ENCODE measurements around the gene IFNGR1. TPM values are rescaled to one million over a fixed set of nuclear protein-coding genes. Genes with fewer than 3 reads are reported as not detected.
"Not testable (repeated sequence)": the region's sequence is repeated elsewhere in the genome, so short reads cannot be mapped to it uniquely, and the experiment has no call there.

The IFNGR1 gene
- total RNA-seq = 162 TPM

- Histone ChIP-seq H3K9me3 (ENCODE audit: low read depth, low read length) (no peaks in the 10 kb centered on the region), H3K4me1 (ENCODE audit: insufficient read depth, low read length) (peaks cover 82% of the 10 kb centered on the region), H3K27me3 (ENCODE audit: insufficient read depth, low read length) (no peaks in the 10 kb centered on the region), H3K4me3 (ENCODE audit: low read length) (peak within 1 kb of the TSS; percentile 93)
Measured at GRCh38 chr6:137218917-137219663, at the start of gene IFNGR1. IFNGR1 (minus strand) TSS chr6:137219385; CDS start chr6:137219327, 58 bp downstream.

GRCh38 chr6:137268911-137269310 lies 49.7 kb upstream of the IFNGR1 start:
- Histone ChIP-seq H3K9me3 (ENCODE audit: low read depth, low read length) (no peaks in the 10 kb centered on the region), H3K4me1 (ENCODE audit: insufficient read depth, low read length) (peaks cover 4% of the 10 kb centered on the region), H3K4me3 (ENCODE audit: low read length) (no peak overlapping the region), H3K27me3 (ENCODE audit: insufficient read depth, low read length) (no peaks in the 10 kb centered on the region)

GRCh38 chr6:137266309-137266586 lies 47.1 kb upstream of the IFNGR1 start:
- Histone ChIP-seq H3K27me3 (ENCODE audit: insufficient read depth, low read length) (no peaks in the 10 kb centered on the region), H3K9me3 (ENCODE audit: low read depth, low read length) (no peaks in the 10 kb centered on the region), H3K4me1 (ENCODE audit: insufficient read depth, low read length) (peaks cover 6% of the 10 kb centered on the region), H3K4me3 (ENCODE audit: low read length) (no peak overlapping the region)

- Histone ChIP-seq H3K4me1 (ENCODE audit: insufficient read depth, low read length) (peaks cover 6% of the 10 kb centered on the region), H3K9me3 (ENCODE audit: low read depth, low read length) (no peaks in the 10 kb centered on the region), H3K27me3 (ENCODE audit: insufficient read depth, low read length) (no peaks in the 10 kb centered on the region), H3K4me3 (ENCODE audit: low read length) (no peak overlapping the region)
Measured at GRCh38 chr6:137265561-137266308, 46.5 kb upstream of the IFNGR1 start.

- H3K27me3 ChIP-seq (ENCODE audit: insufficient read depth, low read length) = no peaks in the 10 kb centered on the region
- no peak overlapping the region for H3K4me3 ChIP-seq (ENCODE audit: low read length)
- no peaks in the 10 kb centered on the region for H3K9me3 ChIP-seq (ENCODE audit: low read depth, low read length)
- H3K4me1 ChIP-seq (ENCODE audit: insufficient read depth, low read length) = peaks cover 5% of the 10 kb centered on the region
Measured at GRCh38 chr6:137264311-137265075, 45.3 kb upstream of the IFNGR1 start.

- peaks cover 16% of the 10 kb centered on the region for H3K4me1 ChIP-seq (ENCODE audit: insufficient read depth, low read length)
- H3K9me3 ChIP-seq (ENCODE audit: low read depth, low read length) = no peaks in the 10 kb centered on the region
- H3K27me3 ChIP-seq (ENCODE audit: insufficient read depth, low read length) = no peaks in the 10 kb centered on the region
- H3K4me3 ChIP-seq (ENCODE audit: low read length) = no peak overlapping the region
Measured at GRCh38 chr6:137261761-137262160, 42.6 kb upstream of the IFNGR1 start.

GRCh38 chr6:137261361-137261760 lies 42.2 kb upstream of the IFNGR1 start:
- Histone ChIP-seq H3K4me3 (ENCODE audit: low read length) (no peak overlapping the region), H3K4me1 (ENCODE audit: insufficient read depth, low read length) (peaks cover 16% of the 10 kb centered on the region), H3K27me3 (ENCODE audit: insufficient read depth, low read length) (no peaks in the 10 kb centered on the region), H3K9me3 (ENCODE audit: low read depth, low read length) (no peaks in the 10 kb centered on the region)

- H3K9me3 ChIP-seq (ENCODE audit: low read depth, low read length) = peaks cover 9% of the 10 kb centered on the region
- peaks cover 16% of the 10 kb centered on the region for H3K4me1 ChIP-seq (ENCODE audit: insufficient read depth, low read length)
- H3K4me3 ChIP-seq (ENCODE audit: low read length) = no peak overlapping the region
- no peaks in the 10 kb centered on the region for H3K27me3 ChIP-seq (ENCODE audit: insufficient read depth, low read length)
Measured at GRCh38 chr6:137260217-137260616, 41.0 kb upstream of the IFNGR1 start.

GRCh38 chr6:137259349-137259748 lies 40.2 kb upstream of the IFNGR1 start:
- H3K9me3 ChIP-seq (ENCODE audit: low read depth, low read length) = peaks cover 17% of the 10 kb centered on the region
- no peaks in the 10 kb centered on the region for H3K27me3 ChIP-seq (ENCODE audit: insufficient read depth, low read length)
- H3K4me1 ChIP-seq (ENCODE audit: insufficient read depth, low read length) = peaks cover 16% of the 10 kb centered on the region
- H3K4me3 ChIP-seq (ENCODE audit: low read length) = no peak overlapping the region

GRCh38 chr6:137258170-137258569 lies 39.0 kb upstream of the IFNGR1 start:
- Histone ChIP-seq H3K4me1 (ENCODE audit: insufficient read depth, low read length) (peaks cover 16% of the 10 kb centered on the region), H3K4me3 (ENCODE audit: low read length) (no peak overlapping the region), H3K9me3 (ENCODE audit: low read depth, low read length) (peaks cover 21% of the 10 kb centered on the region), H3K27me3 (ENCODE audit: insufficient read depth, low read length) (no peaks in the 10 kb centered on the region)

- peaks cover 21% of the 10 kb centered on the region for H3K9me3 ChIP-seq (ENCODE audit: low read depth, low read length)
- no peaks in the 10 kb centered on the region for H3K27me3 ChIP-seq (ENCODE audit: insufficient read depth, low read length)
- peaks cover 16% of the 10 kb centered on the region for H3K4me1 ChIP-seq (ENCODE audit: insufficient read depth, low read length)
- H3K4me3 ChIP-seq (ENCODE audit: low read length) = no peak overlapping the region
Measured at GRCh38 chr6:137256350-137257103, 37.3 kb upstream of the IFNGR1 start.

- Histone ChIP-seq H3K4me1 (ENCODE audit: insufficient read depth, low read length) (peaks cover 12% of the 10 kb centered on the region), H3K4me3 (ENCODE audit: low read length) (no peak overlapping the region), H3K27me3 (ENCODE audit: insufficient read depth, low read length) (no peaks in the 10 kb centered on the region), H3K9me3 (ENCODE audit: low read depth, low read length) (peaks cover 21% of the 10 kb centered on the region)
Measured at GRCh38 chr6:137254966-137255365, 35.8 kb upstream of the IFNGR1 start.

GRCh38 chr6:137254430-137254829 lies 35.2 kb upstream of the IFNGR1 start:
- peaks cover 21% of the 10 kb centered on the region for H3K9me3 ChIP-seq (ENCODE audit: low read depth, low read length)
- not testable (repeated sequence) for H3K4me3 ChIP-seq (ENCODE audit: low read length); H3K27me3 ChIP-seq (ENCODE audit: insufficient read depth, low read length)
- peaks cover 16% of the 10 kb centered on the region for H3K4me1 ChIP-seq (ENCODE audit: insufficient read depth, low read length)

- peaks cover 43% of the 10 kb centered on the region for H3K4me1 ChIP-seq (ENCODE audit: insufficient read depth, low read length)
Measured at GRCh38 chr6:137248702-137249101, 29.5 kb upstream of the IFNGR1 start.

GRCh38 chr6:137247724-137248123 lies 28.5 kb upstream of the IFNGR1 start:
- Histone ChIP-seq H3K4me1 (ENCODE audit: insufficient read depth, low read length) (peaks cover 43% of the 10 kb centered on the region), H3K4me3 (ENCODE audit: low read length) (no peak overlapping the region), H3K27me3 (ENCODE audit: insufficient read depth, low read length) (no peaks in the 10 kb centered on the region), H3K9me3 (ENCODE audit: low read depth, low read length) (no peaks in the 10 kb centered on the region)

More at GRCh38 chr6:137248702-137249101, 29.5 kb upstream of the IFNGR1 start:
- H3K4me3 ChIP-seq (ENCODE audit: low read length) = no peak overlapping the region
- no peaks in the 10 kb centered on the region for H3K27me3 ChIP-seq (ENCODE audit: insufficient read depth, low read length)
- H3K9me3 ChIP-seq (ENCODE audit: low read depth, low read length) = no peaks in the 10 kb centered on the region
